HG03520 (cell line): ENCODE measurements around the gene ARHGAP26.
A peak's percentile ranks its signal among the peaks of the same experiment; 100 is the strongest.

Experiments
- ATAC-seq: cut with Tn5 transposase; IDR thresholded peaks from one replicate; pipeline ENCODE4 v1.9.1; 2021; ENCODE audit warnings: mild to moderate bottlenecking, moderate library complexity; ENCODE audit not compliant: unreplicated experiment

ARHGAP26 gene

DNA sequence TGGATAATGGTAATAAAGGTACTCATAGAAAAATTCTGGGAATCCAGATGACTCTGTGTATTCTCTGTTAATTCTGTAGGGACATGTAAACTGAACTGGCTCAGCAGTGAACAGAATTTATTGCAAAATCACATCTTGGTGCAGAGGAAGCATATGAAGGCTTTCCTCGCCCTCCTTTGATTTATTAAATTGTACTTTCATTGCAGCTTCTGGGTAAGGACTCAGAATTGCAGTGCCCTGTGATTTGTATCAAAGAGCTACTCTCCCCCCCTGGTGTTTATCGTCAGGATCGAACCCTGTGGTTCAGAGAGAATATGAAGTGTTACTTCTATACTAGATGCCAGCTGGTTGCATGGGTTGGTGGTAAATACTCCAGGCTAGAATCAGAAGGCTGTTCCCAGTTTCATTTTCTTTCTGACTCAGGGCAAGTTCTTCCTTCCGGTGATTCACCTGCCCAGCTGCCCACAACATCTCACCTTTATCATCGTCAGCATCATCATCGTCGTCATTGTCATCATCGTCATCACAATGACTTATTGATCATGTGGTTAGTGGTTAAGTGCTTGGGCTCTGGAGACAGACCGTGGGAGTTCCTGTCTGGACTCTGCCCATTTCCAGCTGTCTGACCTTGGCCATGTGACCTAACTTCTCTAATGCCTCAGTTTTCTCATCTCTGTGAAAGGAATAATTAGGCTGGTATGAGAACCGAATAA is 238.8 kb downstream of the ARHGAP26 start:
- ATAC-seq: peak; percentile 73

- ATAC-seq: no peak
Measured at GRCh38 chr5:143010351-143010750, 240.2 kb downstream of the ARHGAP26 start.

DNA sequence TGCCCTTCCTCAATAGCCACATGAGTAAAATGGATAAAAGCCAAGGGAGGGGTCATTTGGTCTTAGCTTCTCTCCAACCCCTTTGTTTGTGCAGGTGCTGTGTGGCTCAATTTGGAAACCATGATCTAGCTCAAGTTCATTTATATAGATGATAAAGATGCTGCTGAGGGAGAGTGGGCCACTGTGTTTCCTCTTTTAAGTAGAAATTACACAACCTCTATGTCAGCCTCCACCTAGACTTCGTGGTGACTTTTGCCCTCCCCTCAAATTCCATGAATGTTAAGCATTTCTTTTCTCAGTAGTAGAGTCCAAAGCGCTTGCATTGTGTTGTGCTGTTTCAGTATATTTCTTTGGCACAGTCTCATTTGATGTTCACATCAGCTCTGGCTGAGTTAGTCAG is 241.4 kb downstream of the ARHGAP26 start:
- ATAC-seq: no peak

GRCh38 chr5:143013176-143013891 is 243.2 kb downstream of the ARHGAP26 start:
- no peak for ATAC-seq

- ATAC-seq: no peak
Measured at GRCh38 chr5:143014017-143014651, 244.0 kb downstream of the ARHGAP26 start.

DNA sequence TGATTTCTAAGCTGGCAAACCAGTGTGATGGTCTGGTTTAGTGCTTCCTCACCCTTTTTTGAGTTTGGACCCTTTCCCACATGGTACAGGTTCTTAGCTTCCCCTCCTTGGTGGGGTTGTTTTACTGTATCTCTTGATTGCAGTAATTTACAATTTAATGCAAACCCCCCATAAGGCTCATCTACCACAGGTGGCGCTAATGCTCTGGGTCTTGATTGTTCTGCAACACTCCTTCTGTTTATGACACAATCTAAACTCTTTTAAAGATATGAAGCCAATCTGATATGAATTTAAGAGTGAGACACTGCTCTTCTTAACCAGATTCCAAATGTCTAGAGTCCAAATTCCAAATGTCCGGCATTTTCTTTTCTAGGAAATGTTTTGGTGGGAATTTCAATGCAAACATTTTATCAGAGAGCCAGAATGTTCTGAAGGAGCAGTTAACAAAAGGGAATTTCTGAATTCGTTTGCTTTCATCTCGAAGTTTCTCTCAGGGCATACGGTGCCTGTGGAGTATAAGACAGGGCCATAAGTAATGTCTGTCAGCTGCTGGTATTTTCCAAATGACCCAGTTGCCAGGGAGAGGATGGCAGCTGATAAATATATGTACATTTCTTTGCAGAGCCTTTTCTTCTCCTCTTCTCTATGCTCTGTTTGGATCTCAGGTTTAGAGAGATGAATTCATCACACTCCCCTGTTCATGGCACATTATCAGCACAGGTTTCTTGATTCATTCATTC is 246.8 kb downstream of the ARHGAP26 start:
- ATAC-seq: no peak

GRCh38 chr5:143017541-143017940 is 247.4 kb downstream of the ARHGAP26 start:
- ATAC-seq: no peak

GRCh38 chr5:143017992-143018391 is 247.8 kb downstream of the ARHGAP26 start:
- ATAC-seq: no peak

- ATAC-seq: no peak
Measured at GRCh38 chr5:143019157-143019556, 249.0 kb downstream of the ARHGAP26 start.

DNA sequence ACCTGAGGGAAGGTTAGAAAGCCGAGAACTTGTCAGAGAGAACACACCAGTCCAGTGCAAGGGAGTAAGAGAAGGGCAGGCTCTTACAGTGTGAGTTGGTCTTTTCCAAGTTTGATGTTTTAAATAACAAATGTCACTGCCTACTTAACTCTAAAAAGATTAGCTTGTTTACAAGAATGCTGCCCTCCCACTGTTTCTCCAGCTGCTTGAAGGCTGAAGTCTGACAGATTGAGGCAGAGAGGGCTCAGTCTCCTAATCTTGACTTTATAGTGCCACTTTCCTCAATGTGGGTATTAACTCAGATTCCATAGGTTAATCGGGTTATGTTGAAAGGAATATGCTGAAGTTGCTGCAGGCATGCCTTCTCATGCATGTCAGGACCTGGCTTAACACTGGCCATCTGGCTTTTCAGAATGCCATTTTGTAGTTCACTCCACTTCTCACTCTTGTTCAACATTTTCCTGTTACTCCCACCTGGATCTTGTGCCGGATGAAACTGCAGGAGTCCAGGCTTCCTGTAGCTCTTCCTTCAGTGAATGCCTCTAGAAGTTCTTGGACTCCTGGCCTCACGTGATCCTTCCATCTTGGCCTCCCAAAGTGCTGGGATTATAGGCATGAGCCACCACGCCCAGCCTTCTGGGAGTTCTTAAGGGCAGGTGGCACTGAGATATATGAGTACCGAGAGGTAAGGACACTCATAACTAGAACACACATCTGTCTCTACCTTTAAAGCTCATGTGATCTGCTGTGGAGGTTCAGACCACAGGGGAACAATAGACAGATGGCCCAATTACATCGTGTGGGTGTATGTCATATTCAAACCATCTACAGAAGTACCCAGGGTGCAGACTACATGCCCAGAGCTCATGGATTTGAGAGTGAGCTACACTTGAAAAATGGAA is 249.7 kb downstream of the ARHGAP26 start:
- ATAC-seq: peak; percentile 89

- ATAC-seq: no peak
Measured at GRCh38 chr5:143021595-143021994, 251.4 kb downstream of the ARHGAP26 start.

- peak; percentile 47 for ATAC-seq
Measured at GRCh38 chr5:143023411-143024096, 253.4 kb downstream of the ARHGAP26 start.

- ATAC-seq: no peak
Measured at GRCh38 chr5:143024228-143024920, 254.2 kb downstream of the ARHGAP26 start.

DNA sequence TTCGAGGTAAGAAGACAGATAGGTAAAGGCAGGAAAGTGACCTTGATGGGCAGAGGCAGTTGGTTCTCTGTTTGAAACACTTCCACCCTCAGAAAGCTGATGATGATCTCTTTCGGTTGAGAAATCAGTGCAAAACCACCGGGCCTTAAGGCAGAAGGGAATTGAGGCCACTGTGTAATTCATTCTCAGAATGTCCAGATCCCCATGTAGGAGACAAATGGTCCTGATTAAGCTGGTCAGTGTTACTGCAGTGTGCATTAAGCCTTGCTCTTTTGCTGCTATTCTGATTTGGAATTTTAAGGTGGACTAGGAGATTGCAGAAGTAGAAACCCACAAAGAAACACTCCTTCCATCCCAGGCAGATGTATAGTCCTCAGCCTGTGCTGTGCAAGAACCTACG is 255.2 kb downstream of the ARHGAP26 start:
- no peak for ATAC-seq

- ATAC-seq: no peak
Measured at GRCh38 chr5:143025971-143026370, 255.8 kb downstream of the ARHGAP26 start.

DNA sequence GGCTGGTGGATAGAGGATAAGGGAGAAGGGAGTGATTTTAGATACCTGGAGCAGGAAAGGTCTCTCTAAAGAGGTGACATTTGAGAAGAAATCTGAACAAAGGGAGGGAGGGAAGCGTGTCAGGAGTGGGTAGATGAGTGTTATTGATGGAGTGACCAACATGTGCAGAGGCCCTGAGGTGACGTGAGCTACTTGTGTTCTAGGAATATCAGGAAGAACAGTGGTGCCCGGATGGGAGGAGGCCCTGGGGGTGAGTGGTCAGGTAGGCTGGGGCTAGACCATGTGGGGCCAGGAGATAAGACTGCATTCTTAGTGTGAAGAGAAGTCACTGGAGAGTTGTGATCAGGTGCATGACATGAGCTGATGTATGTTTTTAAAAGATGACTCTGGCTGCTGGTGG is 256.2 kb downstream of the ARHGAP26 start:
- ATAC-seq: no peak

DNA sequence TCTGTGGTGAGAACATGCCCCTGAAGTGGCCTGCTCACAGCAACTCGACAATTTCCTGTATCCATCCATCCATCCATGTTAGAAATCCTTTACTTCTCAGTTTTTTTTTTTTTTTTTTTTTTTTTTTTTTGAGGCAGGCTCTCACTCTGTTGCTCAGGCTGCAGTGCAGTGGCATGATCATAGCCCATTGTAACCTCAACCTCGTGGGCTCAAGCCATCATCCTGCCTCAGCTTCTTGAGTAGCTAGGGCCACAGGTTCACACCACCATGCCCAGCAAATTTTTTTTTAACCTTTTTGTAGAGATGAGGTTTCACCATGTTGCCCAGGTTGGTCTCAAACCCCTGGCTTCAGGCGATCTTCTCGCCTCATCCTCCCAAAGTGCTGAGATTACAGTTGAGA is 259.1 kb downstream of the ARHGAP26 start:
- ATAC-seq: no peak

GRCh38 chr5:143030349-143030748 is 260.2 kb downstream of the ARHGAP26 start:
- ATAC-seq: no peak
